Activated T-cell treated with anti-CD3 and anti-CD28 coated beads, Interleukin-2, amount 50 U/mL, for 24 hours (primary cell): ENCODE measurements around the gene CXCL8.
"Not testable (repeated sequence)": the region's sequence is repeated elsewhere in the genome, so short reads cannot be mapped to it uniquely, and the experiment has no call there.

Source experiments
- DNase-seq: peaks from one replicate; pipeline ENCODE4 v3.0.0-alpha.2; 2020
- H3K27ac Mint-ChIP-seq: 2 replicates; pipeline ENCODE4 v1.8.0; 2020; ENCODE audit warnings: mild to moderate bottlenecking, mixed read lengths
- H3K27me3 Mint-ChIP-seq: 2 replicates; pipeline ENCODE4 v1.8.0; 2020; ENCODE audit warnings: mixed read lengths
- H3K36me3 Mint-ChIP-seq: 2 replicates; pipeline ENCODE4 v1.8.0; 2020; ENCODE audit warnings: low read depth, mixed read lengths
- H3K4me1 Mint-ChIP-seq: 2 replicates; pipeline ENCODE4 v1.8.0; 2020; ENCODE audit warnings: low read depth, mixed read lengths
- H3K4me3 Mint-ChIP-seq: 2 replicates; pipeline ENCODE4 v1.8.0; 2020; ENCODE audit warnings: mild to moderate bottlenecking, moderate library complexity, mixed read lengths
- H3K9me3 Mint-ChIP-seq: 2 replicates; pipeline ENCODE4 v1.8.0; 2020; ENCODE audit warnings: mixed read lengths

Gene CXCL8

DNA sequence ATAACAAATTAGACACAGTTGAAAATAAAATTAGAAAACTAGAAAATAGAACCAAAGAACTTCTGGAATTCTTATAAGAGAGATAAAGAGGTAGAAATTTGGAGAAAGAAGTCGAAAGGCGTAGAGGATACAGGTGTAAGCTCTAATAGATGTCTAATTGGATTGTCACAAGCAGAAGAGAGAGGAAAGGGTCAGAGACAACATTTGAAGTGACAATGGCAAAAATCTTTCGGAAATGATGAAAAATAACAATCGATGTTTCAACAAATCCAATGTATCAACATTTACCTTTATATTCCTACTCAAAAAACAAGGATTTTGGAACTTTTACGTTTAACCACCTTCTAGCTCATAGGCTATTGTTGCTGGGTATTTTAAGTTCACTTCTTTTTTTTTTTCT is 3.8 kb downstream of the CXCL8 start:
- Mint-ChIP-seq H3K4me1 (peaks cover 5% of the 10 kb centered on the region), H3K27ac (no peak overlapping the region), H3K36me3 (no peaks in the 10 kb centered on the region), H3K27me3 (no peaks in the 10 kb centered on the region), H3K4me3 (no peak overlapping the region), H3K9me3 (peaks cover 2% of the 10 kb centered on the region)
- no peak for DNase-seq

DNA sequence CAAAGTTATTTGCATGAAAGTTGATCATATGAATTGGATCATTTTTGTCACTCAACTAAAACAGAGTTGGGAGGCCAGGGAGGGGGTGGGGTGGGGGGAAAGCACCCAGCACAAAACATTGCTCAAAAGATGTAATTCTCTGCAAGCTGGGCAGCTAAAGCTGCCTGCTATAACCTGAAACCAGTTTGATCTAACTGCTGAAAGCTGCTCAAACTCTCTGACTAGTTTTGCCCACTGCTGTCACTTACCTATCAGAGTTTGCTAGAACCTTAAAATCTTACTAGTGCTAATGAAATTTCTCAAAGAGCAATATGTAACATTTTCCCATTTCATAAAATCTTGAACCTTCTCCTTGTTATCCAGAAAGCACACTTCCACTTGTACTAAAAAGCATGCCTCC is 10.4 kb downstream of the CXCL8 start:
- Mint-ChIP-seq H3K4me3 (no peak overlapping the region), H3K9me3 (no peaks in the 10 kb centered on the region), H3K36me3 (no peaks in the 10 kb centered on the region), H3K27me3 (no peaks in the 10 kb centered on the region), H3K27ac (no peak overlapping the region), H3K4me1 (no peaks in the 10 kb centered on the region)
- no peak for DNase-seq

DNA sequence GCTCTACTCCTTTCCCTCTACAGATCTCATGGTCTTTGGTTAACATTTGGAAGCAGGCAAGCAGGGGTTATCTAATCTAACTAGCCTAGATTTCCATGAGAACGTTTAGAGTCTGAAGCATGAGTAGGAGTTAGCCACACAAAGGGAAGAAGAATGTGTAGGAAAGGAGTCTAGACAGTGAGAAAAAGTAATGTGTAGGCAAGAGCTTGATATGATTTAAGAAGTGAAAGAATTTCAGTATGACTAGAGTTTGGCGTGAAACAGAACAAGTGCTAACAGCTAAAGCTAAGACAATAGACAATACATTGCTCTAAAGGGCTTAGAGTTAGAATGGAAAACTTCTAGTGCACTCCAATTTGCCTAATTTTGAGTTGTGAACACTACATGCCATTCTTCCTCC is 10.8 kb downstream of the CXCL8 start:
- H3K4me3 Mint-ChIP-seq = no peak overlapping the region
- no peaks in the 10 kb centered on the region for H3K27me3 Mint-ChIP-seq
- no peak overlapping the region for H3K27ac Mint-ChIP-seq
- H3K9me3 Mint-ChIP-seq = no peaks in the 10 kb centered on the region
- no peak for DNase-seq
- H3K4me1 Mint-ChIP-seq = no peaks in the 10 kb centered on the region
- no peaks in the 10 kb centered on the region for H3K36me3 Mint-ChIP-seq

DNA sequence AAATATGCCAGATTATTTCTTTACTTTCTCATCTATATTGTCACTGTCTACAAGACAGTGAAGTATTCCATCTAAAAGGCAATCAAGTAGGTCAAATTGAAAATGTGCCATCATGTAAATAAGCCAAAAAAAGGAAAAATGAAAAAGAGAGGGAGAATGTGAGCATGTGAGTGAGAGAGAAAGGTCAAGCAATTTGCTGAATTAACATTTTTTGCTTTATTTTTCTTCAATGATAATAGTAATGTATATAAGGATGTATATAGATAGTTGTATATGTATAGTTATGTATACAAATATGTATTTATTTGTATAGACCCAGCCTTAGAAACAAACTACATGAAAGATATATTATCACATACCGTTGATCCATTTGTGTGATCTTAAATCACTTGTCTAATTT is 11.5 kb downstream of the CXCL8 start:
- DNase-seq = no peak
- Mint-ChIP-seq H3K9me3 (no peaks in the 10 kb centered on the region), H3K4me3 (no peak overlapping the region), H3K4me1 (no peaks in the 10 kb centered on the region), H3K36me3 (no peaks in the 10 kb centered on the region), H3K27me3 (no peaks in the 10 kb centered on the region), H3K27ac (no peak overlapping the region)

DNA sequence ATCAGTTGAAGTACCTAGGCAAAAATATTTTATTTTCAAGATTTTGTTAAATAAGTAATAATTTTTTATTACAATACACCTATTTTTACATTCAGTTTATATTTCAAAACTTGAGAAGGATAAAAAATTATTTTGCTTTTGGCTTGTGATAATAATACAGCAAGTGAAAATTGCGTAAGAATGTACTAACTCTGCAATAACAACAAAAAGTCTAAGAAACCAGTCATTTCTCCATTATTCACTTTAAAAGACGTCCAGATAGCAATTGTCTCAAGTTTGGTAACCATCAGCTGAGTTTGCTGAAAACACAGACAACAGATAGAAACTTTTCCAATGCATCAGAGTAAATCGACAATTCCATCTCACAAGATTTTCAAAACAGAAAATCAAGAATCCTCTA is 12.1 kb downstream of the CXCL8 start:
- Mint-ChIP-seq H3K36me3 (no peaks in the 10 kb centered on the region), H3K4me3 (no peak overlapping the region), H3K27me3 (no peaks in the 10 kb centered on the region), H3K4me1 (no peaks in the 10 kb centered on the region), H3K9me3 (no peaks in the 10 kb centered on the region), H3K27ac (no peak overlapping the region)
- no peak for DNase-seq

DNA sequence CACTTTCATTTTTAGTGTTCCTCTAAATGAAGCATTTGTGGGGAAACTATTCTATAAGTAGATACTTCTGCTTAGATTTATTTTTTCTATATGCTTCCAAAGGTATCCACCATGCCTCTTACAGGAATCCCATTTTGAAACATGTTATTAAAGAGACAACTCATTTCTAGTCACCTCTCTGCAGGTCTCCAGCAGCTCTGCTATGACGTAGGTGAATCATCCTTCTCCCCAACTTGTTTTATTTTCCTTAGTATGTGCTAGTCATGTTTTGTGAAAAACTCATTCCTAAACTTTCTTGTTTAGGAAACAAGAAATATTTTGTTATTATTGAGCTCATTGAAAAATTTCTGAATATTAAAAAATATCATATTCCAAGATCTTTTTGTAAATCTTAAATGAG is 12.8 kb downstream of the CXCL8 start:
- Mint-ChIP-seq H3K4me1 (no peaks in the 10 kb centered on the region), H3K27me3 (no peaks in the 10 kb centered on the region), H3K4me3 (no peak overlapping the region), H3K36me3 (no peaks in the 10 kb centered on the region), H3K27ac (no peak overlapping the region), H3K9me3 (no peaks in the 10 kb centered on the region)
- no peak for DNase-seq

DNA sequence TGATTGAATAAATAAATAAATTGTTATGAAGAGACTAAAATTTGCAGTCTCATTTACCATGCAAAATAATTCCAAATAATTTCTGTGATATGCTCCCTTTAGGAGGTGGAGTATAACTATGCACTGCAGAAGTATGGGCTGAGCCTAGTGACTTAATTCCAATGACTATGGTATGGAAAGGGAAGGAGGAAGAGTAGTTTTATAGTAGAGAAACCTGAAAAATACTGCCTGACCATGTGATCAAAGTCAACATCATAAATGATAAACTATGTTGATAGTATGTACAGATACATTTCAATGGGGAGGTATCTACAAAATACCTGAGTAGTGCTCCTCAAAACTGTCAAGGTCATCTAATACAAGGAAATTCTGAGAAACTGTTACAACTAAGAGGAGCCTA is 14.6 kb downstream of the CXCL8 start:
- H3K27me3 Mint-ChIP-seq = no peaks in the 10 kb centered on the region
- H3K27ac Mint-ChIP-seq = no peak overlapping the region
- no peak overlapping the region for H3K4me3 Mint-ChIP-seq
- no peak for DNase-seq
- H3K4me1 Mint-ChIP-seq = no peaks in the 10 kb centered on the region
- H3K36me3 Mint-ChIP-seq = no peaks in the 10 kb centered on the region
- H3K9me3 Mint-ChIP-seq = no peaks in the 10 kb centered on the region

DNA sequence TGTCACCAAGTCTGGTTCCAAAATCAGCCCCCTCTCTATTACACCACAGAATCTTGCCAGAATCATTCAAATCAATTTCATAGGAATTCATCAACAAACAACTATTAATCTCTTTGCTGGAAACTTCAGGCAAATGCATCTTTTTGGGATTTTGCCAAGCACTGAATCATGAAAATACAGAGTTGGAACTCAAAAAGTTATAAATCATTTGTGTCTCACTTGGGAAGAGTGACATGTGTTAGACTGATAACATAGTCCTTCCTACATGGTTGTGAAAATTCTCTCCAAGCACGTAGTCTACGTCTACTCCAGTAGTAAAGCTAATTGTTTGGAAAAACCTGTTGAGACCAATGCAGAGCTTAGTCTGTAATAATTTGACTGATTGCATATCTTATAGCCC is 19.0 kb downstream of the CXCL8 start:
- Mint-ChIP-seq H3K36me3 (no peaks in the 10 kb centered on the region), H3K4me1 (no peaks in the 10 kb centered on the region), H3K27ac (no peak overlapping the region), H3K4me3 (no peak overlapping the region), H3K9me3 (no peaks in the 10 kb centered on the region), H3K27me3 (no peaks in the 10 kb centered on the region)
- no peak for DNase-seq

DNA sequence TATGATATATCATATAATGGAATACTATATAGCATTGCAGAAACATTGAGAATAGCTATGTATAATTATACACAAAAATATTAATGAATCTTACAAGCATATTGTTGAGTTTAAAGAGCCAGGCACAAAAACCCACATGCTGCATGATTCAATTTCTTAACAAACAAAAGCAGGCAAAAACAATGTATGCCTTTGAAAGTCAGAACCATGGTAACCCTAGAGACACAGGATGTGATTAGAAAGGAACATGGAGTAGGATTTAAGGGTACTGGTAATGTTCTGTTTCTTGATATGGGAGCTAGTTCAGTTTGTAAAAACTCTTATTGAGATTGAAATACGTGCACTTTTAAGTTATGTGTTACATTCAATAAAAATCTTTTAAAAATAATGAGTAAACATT is 21.5 kb downstream of the CXCL8 start:
- Mint-ChIP-seq H3K9me3 (no peaks in the 10 kb centered on the region), H3K27ac (no peak overlapping the region), H3K36me3 (no peaks in the 10 kb centered on the region), H3K4me3 (no peak overlapping the region), H3K4me1 (no peaks in the 10 kb centered on the region), H3K27me3 (no peaks in the 10 kb centered on the region)
- no peak for DNase-seq

DNA sequence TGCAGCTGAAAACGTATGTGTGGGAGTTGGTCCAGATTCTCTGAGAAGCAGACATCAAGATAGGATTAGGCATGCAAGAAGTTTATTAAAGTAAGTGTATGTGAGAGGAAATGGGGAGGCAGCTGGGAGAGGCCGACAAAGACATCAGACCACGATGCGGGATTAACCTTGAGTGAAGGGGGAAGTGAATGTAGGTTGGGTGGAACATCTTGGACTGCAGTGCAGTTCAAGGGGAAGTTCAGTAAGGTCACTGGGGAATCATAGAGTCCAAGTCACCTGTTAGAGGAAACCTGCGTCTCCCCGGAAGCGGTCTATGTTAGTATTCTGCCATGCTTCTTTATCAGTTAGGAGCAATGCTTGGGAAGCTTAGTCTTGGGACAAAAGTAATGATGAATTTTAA is 22.0 kb downstream of the CXCL8 start:
- Mint-ChIP-seq H3K9me3 (no peaks in the 10 kb centered on the region), H3K4me1 (no peaks in the 10 kb centered on the region), H3K36me3 (no peaks in the 10 kb centered on the region), H3K27ac (no peak overlapping the region), H3K27me3 (no peaks in the 10 kb centered on the region), H3K4me3 (no peak overlapping the region)
- DNase-seq = no peak

DNA sequence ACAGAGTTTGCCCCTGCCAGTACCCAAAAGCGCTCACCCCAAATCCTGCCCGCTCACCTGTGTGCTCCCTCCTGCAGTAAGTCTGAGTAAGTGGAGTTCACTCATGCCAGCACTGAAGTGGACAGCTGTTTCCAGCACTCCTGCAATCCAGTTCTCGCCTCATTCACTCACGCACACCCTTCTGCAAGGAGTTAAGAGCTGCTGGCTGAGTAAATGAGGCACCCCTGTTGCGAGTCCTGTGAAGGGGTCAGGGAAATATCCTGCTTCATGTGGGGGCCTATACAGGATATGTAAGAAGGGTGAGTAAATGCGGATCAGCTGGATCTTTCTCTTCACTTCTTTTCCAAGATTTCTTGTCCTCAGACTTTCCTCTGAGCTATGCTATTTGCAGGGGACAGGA is 23.5 kb downstream of the CXCL8 start:
- no peak overlapping the region for H3K4me3 Mint-ChIP-seq
- H3K27me3 Mint-ChIP-seq = no peaks in the 10 kb centered on the region
- no peak overlapping the region for H3K27ac Mint-ChIP-seq
- H3K36me3 Mint-ChIP-seq = no peaks in the 10 kb centered on the region
- no peaks in the 10 kb centered on the region for H3K9me3 Mint-ChIP-seq
- DNase-seq = no peak
- H3K4me1 Mint-ChIP-seq = no peaks in the 10 kb centered on the region

DNA sequence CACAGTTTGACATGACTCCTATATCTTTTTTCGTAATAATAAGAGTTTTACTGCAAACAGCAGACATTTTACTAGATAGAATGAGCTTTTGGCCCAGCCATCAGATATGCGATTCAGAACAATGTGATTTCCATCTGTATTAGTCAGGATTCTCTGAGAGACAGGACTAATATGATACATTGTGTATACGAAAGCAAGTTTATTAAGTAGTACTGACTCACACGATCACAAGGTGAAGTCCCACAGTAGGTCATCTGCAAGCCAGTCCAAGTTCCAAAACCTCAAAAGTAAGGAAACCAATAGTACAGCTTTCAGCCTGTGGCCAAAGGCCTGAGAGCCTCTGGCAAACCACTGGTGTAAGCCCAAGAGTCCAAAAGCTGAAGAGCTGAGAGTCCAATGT is 24.1 kb downstream of the CXCL8 start:
- Mint-ChIP-seq H3K4me3 (no peak overlapping the region), H3K9me3 (no peaks in the 10 kb centered on the region)

DNA sequence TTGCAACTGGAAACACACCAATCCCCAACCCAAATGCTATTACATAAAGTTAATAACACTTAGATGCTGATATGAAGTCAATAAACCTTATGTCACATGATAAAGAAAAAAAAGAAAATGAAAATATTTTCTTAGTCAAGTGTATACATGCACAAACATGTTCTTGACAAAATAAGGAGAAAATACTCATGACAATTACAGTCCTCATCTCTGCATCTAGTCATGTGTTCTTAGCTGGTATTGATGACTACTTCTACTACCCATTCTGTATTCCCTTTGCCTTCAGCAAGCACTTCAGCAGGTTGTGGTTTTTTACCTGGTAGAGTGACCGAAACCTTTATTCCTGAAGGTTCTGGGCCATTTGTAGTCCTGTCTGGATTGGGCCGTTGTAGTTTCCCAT is 24.9 kb downstream of the CXCL8 start:
- H3K4me1 Mint-ChIP-seq = no peaks in the 10 kb centered on the region
- H3K36me3 Mint-ChIP-seq = no peaks in the 10 kb centered on the region
- H3K4me3 Mint-ChIP-seq = no peak overlapping the region
- H3K27me3 Mint-ChIP-seq = no peaks in the 10 kb centered on the region
- H3K9me3 Mint-ChIP-seq = no peaks in the 10 kb centered on the region
- no peak overlapping the region for H3K27ac Mint-ChIP-seq
- no peak for DNase-seq

More for the DNA sequence above, 24.1 kb downstream of the CXCL8 start:
- H3K27ac Mint-ChIP-seq = no peak overlapping the region
- H3K4me1 Mint-ChIP-seq = no peaks in the 10 kb centered on the region
- no peaks in the 10 kb centered on the region for H3K27me3 Mint-ChIP-seq
- H3K36me3 Mint-ChIP-seq = no peaks in the 10 kb centered on the region
- no peak for DNase-seq

DNA sequence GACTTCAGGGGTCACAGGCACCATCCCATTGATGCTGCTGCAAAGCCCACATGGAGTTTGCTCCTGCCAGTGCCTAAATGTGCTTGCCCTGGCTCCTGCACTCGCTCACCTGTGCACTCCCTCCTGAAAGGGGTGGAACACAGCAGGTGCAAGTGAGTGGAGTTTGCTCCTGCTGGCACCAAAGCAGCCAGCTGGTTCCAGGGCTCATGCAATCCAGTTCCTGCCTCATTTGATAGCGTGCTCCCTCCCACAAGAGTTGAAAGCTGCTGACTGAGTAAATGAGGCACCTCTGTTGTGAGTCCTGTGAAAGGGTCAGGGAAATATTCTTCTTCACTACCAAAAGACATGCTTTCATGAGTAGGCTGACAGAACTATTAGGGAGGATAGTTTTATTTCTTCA is 30.5 kb downstream of the CXCL8 start:
- no peak for DNase-seq
- no peaks in the 10 kb centered on the region for H3K9me3 Mint-ChIP-seq
- no peak overlapping the region for H3K4me3 Mint-ChIP-seq
- H3K36me3 Mint-ChIP-seq = no peaks in the 10 kb centered on the region
- H3K4me1 Mint-ChIP-seq = no peaks in the 10 kb centered on the region
- no peaks in the 10 kb centered on the region for H3K27me3 Mint-ChIP-seq
- no peak overlapping the region for H3K27ac Mint-ChIP-seq

DNA sequence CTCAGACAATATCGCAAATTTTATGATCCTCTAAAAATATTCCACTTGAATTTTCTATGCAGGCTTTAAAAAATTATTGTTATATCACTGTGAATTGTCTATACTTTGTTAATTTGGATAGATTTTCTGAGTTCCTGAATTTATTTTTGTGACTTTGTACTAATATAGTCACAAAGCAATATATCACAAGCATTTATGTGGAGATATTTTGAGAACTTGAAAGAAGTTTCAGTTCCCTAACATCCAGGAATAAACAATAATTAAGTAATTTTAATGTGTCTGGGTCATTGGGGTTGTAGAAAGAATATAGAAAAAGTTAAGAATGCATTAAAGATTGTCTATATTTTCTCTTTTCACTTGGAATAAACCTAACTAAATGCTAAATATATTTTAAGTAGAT is 32.0 kb downstream of the CXCL8 start:
- no peak for DNase-seq
- no peak overlapping the region for H3K4me3 Mint-ChIP-seq
- H3K27me3 Mint-ChIP-seq = no peaks in the 10 kb centered on the region
- no peaks in the 10 kb centered on the region for H3K36me3 Mint-ChIP-seq
- H3K4me1 Mint-ChIP-seq = no peaks in the 10 kb centered on the region
- H3K27ac Mint-ChIP-seq = no peak overlapping the region
- H3K9me3 Mint-ChIP-seq = no peaks in the 10 kb centered on the region

DNA sequence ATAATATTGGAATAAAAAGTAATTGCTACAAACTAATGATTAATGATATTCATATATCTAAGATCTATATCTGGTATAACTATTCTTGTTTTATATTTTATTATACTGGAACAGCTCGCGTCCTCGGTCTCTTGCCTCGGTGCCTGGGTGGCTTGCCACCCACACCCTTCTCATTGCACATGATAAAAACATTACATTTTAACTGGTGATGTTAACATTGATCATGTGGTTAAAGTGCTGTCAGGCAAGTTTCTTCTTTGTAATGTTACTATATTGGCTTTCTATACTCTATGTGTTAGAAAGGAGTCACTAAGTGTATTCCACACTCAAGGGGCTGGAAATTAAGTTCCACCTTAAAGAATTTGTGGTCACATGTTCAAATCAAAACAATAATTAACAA is 34.0 kb downstream of the CXCL8 start:
- H3K36me3 Mint-ChIP-seq, H3K9me3 Mint-ChIP-seq, H3K27ac Mint-ChIP-seq, H3K27me3 Mint-ChIP-seq, H3K4me3 Mint-ChIP-seq, H3K4me1 Mint-ChIP-seq, DNase-seq: not testable (repeated sequence)
